RWPE2 (cell line): ENCODE measurements around the gene TAF10.

Experiments
- ATAC-seq: fragments of 200-7000 bp; cut with Tn5 transposase; 3 replicates; pipeline ENCODE4 v1.9.1; 2021; ENCODE audit warnings: low read depth
- DNase-seq: peaks from one replicate; pipeline ENCODE4 v3.0.0-alpha.2; 2020; ENCODE audit warnings: low spot score
- H3K27ac ChIP-seq: fragments of 450-650 bp; 2 replicates; pipeline ENCODE4 v1.5.1; 2017; ENCODE audit warnings: mild to moderate bottlenecking; ENCODE audit not compliant: poor library complexity, severe bottlenecking
- H3K27me3 ChIP-seq: fragments of 250-450 bp; sonication (Bioruptor Pico); 2 replicates; pipeline ENCODE4 v1.5.1; 2021; ENCODE audit warnings: mild to moderate bottlenecking, moderate library complexity; ENCODE audit not compliant: insufficient read depth, poor library complexity, severe bottlenecking
- H3K36me3 ChIP-seq: fragments of 250-450 bp; sonication (Bioruptor Pico); 2 replicates; pipeline ENCODE4 v1.5.1; 2020; ENCODE audit warnings: low read depth, mild to moderate bottlenecking, moderate library complexity
- H3K4me1 ChIP-seq: fragments of 250-450 bp; sonication (Bioruptor Pico); 2 replicates; pipeline ENCODE4 v1.5.1; 2021; ENCODE audit warnings: mild to moderate bottlenecking, moderate library complexity; ENCODE audit not compliant: insufficient read depth, poor library complexity, severe bottlenecking
- H3K4me3 ChIP-seq: fragments of 250-450 bp; sonication (Bioruptor Pico); 2 replicates; pipeline ENCODE4 v1.5.1; 2021; ENCODE audit warnings: mild to moderate bottlenecking, moderate library complexity; ENCODE audit not compliant: severe bottlenecking
- H3K9me3 ChIP-seq: fragments of 250-450 bp; sonication (Bioruptor Pico); 2 replicates; pipeline ENCODE4 v1.5.1; 2021; ENCODE audit warnings: mild to moderate bottlenecking, moderate library complexity; ENCODE audit not compliant: severe bottlenecking
- CTCF ChIP-seq: fragments of 450-650 bp; IDR thresholded peaks from one replicate; pipeline ENCODE4 v1.5.1; 2017; ENCODE audit warnings: mild to moderate bottlenecking, moderate library complexity; ENCODE audit not compliant: poor library complexity, severe bottlenecking

Gene TAF10

DNA sequence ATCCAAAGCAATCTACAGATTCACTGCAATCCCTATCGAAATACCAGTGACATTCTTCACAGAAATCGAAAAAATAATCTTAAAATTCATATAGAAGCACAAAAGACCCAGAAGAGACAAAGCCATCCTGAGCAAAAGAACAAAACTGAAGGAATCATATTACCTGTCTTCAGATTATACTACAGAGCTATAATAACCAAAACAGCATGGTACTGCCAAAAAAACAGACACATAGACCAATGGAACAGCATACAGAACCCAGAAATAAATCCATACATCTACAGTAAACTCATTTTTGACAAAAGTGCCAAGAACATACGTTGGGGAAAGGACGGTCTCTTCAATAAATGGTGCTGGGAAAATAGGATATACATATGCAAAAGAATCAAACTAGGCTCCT is 27.5 kb downstream of the TAF10 start:
- Histone ChIP-seq H3K9me3 (peaks cover 10% of the 10 kb centered on the region), H3K27me3 (no peaks in the 10 kb centered on the region), H3K27ac (no peak overlapping the region), H3K4me3 (no peak overlapping the region), H3K4me1 (no peaks in the 10 kb centered on the region), H3K36me3 (peaks cover 6% of the 10 kb centered on the region; the same call in 1 of the 2 replicates)
- ATAC-seq, result no peak
- TF ChIP-seq CTCF, result no peak
- DNase-seq, result no peak

GRCh38 chr11:6583584-6583983 is 28.4 kb downstream of the TAF10 start:
- Histone ChIP-seq H3K36me3 (peaks cover under 1% of the 10 kb centered on the region; the same call in 1 of the 2 replicates), H3K4me3 (no peak overlapping the region), H3K27me3 (no peaks in the 10 kb centered on the region), H3K4me1 (no peaks in the 10 kb centered on the region), H3K9me3 (peaks cover 10% of the 10 kb centered on the region), H3K27ac (no peak overlapping the region)
- no peak for TF ChIP-seq CTCF
- DNase-seq (no peak), ATAC-seq (no peak)

GRCh38 chr11:6579681-6580080 is 32.3 kb downstream of the TAF10 start:
- DNase-seq (no peak), ATAC-seq (no peak)
- Histone ChIP-seq H3K9me3 (peaks cover 7% of the 10 kb centered on the region), H3K27me3 (no peaks in the 10 kb centered on the region), H3K36me3 (no peaks in the 10 kb centered on the region), H3K4me1 (no peaks in the 10 kb centered on the region), H3K27ac (no peak overlapping the region), H3K4me3 (no peak overlapping the region)
- no peak for TF ChIP-seq CTCF

DNA sequence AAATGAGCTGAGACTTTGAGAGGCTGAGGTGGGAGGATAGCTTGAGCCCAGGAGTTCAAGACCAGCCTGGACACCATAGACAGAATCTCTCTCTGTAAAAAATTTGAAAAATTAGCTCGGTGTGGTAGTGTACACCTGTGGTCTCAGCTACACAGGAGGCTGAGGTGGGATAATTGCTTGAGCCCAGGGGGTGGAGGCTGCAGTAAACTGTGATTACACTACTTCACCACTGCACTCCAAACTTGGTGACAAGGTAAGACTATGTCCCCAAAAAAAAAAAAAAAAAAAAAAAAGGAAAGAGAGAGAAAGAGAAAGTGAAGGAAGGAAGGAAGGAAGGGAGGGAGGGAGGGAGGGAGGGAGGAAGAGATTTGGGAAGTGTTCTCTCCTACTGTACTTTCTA is 33.9 kb downstream of the TAF10 start:
- Histone ChIP-seq H3K27me3 (no peaks in the 10 kb centered on the region), H3K9me3 (no peaks in the 10 kb centered on the region), H3K27ac (no peak overlapping the region), H3K4me1 (no peaks in the 10 kb centered on the region), H3K36me3 (no peaks in the 10 kb centered on the region), H3K4me3 (no peak overlapping the region)
- DNase-seq (no peak), ATAC-seq (no peak)
- no peak for TF ChIP-seq CTCF

- no peak for DNase-seq
Observed at GRCh38 chr11:6576471-6577373, 35.3 kb downstream of the TAF10 start.

More at GRCh38 chr11:6576471-6577373, 35.3 kb downstream of the TAF10 start:
- H3K27me3 ChIP-seq, result no peaks in the 10 kb centered on the region
- H3K4me3 ChIP-seq, result no peak overlapping the region
- H3K4me1 ChIP-seq, result no peaks in the 10 kb centered on the region
- no peak overlapping the region for H3K27ac ChIP-seq
- ATAC-seq, result no peak
- H3K36me3 ChIP-seq, result no peaks in the 10 kb centered on the region
- H3K9me3 ChIP-seq, result no peaks in the 10 kb centered on the region
- TF ChIP-seq CTCF, result no peak
